GM20000 (cell line): ENCODE results near the gene SYNGR4.

ENCODE experiments used
- DNase-seq: peaks from one replicate; pipeline ENCODE4 v3.0.0; 2012; ENCODE audit warnings: low spot score
- CTCF ChIP-seq: IDR thresholded peaks from 2 replicates; pipeline ENCODE4 v1.5.1; 2012; ENCODE audit warnings: mild to moderate bottlenecking, control low read depth; ENCODE audit errors: extremely low read depth, missing control alignments

Gene SYNGR4

GRCh38 chr19:48417421-48417820 is 53.3 kb downstream of the SYNGR4 start:
- DNase-seq: no peak
- no peak for TF ChIP-seq CTCF

- peak; percentile 7 for DNase-seq
- TF ChIP-seq CTCF: no peak
Observed at GRCh38 chr19:48418317-48419064, 54.3 kb downstream of the SYNGR4 start.

DNA sequence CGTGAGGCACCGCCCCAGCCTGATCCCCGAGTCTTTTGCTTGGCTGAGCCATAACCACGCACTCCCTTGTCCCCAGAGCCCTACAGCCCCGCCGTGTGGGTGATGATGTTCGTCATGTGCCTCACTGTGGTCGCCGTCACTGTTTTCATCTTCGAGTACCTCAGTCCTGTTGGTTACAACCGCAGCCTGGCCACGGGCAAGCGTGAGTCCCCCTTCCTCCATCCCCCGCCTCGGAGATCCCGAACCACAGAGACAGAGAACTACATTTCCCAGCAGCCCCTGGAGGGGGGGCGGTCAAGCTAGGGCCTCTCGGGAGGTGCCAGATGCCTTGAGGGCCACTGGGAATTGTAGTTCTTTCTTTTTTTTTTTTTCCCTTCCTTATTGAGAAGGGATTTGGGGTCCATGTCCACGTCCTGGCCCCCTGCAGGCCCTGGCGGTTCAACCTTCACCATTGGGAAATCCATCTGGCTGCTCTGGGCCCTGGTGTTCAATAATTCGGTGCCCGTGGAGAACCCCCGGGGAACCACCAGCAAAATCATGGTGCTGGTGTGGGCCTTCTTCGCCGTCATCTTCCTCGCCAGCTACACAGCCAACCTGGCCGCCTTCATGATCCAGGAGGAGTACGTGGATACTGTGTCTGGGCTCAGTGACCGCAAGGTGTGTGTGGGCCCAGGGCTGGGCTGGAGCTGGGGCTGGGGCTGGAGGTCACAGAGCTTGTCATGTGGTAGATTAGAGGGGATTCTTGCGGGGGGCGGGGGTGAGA is 55.2 kb downstream of the SYNGR4 start:
- peak; percentile 83 for DNase-seq
- no peak for TF ChIP-seq CTCF

DNA sequence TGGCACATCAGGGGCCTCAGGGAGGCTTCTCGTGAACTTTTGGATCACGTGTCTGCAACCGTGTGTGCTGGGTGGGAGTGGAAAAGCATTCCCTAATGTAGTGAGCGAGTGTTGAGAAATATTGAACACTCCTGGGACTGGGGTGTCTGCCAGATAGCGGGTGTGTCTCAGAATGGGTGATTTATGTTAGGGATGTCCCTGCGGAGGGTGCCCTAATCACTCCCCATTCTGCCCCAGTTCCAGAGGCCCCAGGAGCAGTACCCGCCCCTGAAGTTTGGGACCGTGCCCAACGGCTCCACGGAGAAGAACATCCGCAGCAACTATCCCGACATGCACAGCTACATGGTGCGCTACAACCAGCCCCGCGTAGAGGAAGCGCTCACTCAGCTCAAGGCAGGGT is 57.4 kb downstream of the SYNGR4 start:
- DNase-seq: no peak
- no peak for TF ChIP-seq CTCF

DNA sequence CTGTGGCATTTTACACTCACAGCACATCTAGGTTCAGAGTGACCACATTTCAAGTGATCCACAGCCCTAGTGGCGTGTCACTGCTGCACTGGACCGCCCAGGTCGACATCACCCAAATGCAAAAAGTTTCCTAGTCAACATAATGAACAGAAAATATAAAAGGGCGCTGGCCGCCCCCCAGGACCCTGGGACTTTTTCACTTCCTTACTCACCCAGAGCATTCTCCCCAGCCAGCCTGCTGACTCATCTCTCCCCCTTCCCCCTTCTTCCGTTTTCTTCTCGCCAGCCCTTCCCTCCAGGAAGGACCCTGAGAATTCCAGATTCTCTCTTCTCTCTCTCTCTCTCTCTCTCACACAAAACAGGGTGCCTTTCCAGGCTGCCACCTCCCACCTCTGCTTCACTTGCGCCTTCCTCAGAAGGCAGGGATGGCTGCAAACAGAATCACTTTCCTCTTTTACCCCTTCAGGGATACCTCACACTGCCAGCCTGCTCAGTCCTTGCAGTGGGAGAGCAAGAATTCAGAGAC is 60.6 kb downstream of the SYNGR4 start:
- DNase-seq: peak; percentile 65
- no peak for TF ChIP-seq CTCF
